GM19455 (cell line): ENCODE results near the gene CEP43.
A peak's percentile ranks its signal among the peaks of the same experiment; 100 is the strongest.

Source experiments
- ATAC-seq: cut with Tn5 transposase; IDR thresholded peaks from one replicate; pipeline ENCODE4 v1.9.1; 2021; ENCODE audit not compliant: unreplicated experiment

Gene CEP43

DNA sequence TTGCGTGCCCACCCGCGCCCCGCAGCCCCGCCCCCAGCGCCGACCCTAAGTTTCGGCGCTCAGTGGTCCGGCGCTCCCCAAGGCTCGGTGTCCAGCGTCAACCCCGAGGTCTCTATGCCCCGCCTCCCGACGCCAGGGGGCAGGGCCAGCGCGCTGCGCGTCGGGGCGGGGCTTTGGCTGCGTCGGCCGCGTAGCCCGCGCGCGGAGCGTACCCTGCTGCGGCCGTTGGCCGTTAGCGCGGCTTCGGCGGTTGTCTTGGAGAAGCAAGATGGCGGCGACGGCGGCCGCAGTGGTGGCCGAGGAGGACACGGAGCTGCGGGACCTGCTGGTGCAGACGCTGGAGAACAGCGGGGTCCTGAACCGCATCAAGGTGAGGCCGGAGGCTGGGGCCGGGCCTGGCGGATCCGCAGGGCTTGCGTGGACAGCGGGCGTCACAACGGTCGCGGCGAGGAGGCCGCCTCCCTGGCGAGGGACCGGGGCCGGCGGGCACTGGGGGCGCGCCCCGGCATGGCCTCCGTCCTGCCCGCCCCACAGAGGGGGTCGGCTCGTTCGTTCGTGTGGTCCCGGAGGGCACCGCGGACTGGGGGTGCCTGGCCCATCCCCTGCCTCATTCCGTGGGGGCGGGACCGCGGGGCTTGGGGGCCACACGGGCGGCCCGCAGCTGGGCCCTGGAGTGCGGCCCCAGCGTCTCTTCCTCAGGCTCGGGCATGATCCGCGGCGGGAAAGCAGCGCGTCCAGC lies at the start of gene CEP43:
Gene CEP43 (plus strand): TSS at position 253 of the 739 bp plus-strand sequence. CDS start 16 bp downstream, at position 269.
- peak; percentile 91 for ATAC-seq

DNA sequence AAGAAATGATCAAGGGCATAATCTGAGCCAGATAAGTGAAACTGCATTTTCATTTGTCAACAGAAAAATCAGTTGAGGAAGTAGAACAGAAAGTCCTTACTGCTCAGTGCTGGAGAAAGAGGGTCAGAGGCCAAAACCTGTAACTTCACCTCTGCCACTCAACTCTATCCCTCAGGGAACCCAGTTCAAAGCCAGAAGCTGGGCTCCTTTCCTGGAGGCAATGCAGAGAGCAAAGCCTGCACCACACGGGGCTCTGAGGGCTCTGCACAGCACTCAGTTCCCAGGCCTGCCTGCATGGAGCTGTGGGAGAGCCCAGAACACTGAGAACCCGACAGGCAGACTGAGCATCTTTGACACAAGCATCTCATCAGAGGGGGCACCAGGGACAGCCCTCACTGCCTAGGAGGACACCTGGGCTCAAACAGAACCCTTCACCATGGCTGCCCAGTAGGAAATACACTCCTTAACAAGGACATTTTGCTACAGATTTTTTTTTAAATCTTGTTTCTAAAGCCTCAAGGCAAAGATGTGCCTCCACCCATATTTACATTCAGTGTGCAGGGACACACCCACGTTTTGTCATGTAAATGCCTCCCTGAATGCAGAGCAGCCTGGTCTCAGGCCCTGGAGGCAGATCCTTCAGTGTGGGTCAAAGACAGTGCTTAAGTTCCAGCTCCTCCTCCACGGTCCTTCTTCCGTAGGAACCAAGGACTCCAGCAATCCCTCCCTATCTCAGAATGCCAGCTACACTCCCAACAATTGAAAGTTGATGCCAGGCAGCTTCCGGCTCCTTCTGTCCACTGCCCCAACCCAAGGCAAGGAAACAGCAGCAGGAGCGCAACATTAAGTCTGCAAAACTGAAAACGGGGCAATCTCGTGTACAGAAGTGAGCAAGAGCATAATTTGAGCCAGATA lies 49.4 kb upstream of the CEP43 start:
- ATAC-seq = peak; percentile 14

DNA sequence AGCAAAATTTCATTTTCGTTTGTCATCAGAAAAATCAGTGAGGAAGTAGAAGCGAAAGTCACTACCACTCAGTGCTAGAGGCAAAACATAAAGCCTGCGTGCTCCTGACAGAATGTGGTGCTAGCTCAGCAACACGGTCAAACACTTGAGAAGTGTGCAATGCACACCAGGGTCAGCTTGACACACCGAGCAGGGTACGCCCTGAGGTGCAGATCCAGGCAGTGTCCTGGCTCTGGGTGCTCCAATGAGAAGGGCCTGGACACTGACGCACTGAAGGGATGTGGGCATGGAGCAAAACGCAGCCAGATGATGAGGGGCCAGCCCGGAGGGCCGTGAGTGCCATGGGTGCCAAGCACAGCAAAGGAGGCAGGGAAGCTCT lies 48.8 kb upstream of the CEP43 start:
- ATAC-seq = peak; percentile 47

GRCh38 chr6:166950892-166951669 lies 48.1 kb upstream of the CEP43 start:
- peak; percentile 89 for ATAC-seq

GRCh38 chr6:166951670-166952060 lies 47.5 kb upstream of the CEP43 start:
- no peak for ATAC-seq

DNA sequence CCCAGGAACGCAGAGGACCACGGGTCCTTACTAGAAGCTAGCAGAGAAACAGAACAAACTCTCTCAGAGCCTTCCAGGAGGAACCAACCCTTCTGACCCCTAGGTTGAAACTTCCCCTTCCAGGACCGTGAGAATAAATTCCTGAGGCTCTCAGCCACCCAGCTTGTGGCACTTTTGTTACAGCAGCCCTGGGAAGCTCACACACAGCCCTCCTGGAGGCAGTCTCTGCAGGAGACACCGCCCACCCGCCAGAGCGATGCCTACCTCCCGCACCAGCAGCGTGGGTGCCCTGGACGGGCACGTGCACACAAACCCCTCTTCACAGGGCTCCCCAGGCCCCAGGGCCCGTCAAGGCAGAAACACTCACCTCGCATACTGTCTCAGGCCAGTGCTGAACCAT lies 47.1 kb upstream of the CEP43 start:
- ATAC-seq = no peak

DNA sequence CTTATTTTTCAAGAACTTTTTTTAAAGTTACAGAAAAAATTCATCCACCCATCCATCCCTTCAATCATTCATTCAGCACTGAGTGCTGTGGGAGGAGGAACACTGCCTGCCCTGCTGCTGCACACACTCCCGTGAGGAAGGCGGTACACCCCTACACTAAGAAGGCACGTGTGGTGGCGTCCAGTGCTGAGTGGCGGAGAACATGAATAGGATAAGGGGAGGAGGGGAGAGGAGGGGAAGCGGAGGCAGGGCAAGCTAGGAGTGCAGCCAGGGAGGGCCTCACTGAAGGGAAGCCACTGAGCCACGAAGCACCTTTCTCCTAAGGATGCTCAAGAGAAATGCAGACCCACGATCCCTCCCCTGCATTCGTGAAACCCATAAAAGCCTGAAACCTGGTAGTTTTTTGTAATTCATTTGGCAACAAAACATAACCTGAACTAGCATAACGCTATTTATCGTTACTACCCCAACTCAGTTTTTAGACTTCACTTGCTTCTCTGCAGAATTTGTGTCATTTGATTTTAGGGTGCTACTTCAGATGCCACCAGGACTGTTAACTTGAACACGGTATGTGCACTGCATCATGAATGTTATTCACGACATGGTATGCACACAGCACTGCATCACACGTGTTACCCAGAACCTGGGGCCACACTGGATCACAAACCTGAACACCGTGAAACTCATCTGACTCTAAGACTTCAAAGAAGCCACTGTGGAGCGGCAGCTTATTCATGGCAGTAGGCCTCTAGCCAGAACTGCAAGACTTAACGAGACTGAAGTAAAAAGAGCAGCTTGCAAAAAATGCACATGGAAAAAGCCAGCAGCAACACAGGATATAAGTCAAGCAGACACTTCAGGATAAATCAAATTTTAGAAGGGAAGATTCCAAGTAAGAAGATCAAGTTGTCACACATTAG lies 46.4 kb upstream of the CEP43 start:
- ATAC-seq = no peak

DNA sequence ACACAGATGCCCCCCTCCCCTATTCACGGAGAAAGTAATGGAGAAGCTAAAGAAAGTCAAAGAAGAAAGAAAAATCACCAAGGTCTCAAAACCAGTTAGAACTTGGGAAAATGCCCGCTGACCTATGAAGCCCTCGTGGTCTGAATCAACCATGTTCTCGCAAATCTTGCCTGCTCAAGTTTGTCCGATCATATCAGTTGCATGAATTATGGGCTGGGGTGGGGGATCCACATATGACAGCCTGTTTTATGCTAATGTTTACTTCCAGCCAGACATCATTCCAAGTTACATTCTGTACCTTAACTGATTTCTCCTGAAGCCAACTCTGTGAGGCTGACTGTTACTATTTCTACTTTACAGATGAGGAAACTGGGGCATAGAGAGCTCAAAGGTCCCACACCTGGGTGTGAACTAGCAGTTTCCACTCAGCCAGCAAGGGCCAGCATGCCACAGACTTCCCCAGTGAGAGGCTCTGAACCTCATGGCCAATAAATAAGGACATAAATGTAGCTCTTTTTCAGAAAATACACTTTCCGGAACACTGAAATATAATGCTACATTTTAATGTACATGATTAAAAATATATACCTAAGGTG lies 45.0 kb upstream of the CEP43 start:
- ATAC-seq = no peak

GRCh38 chr6:166955121-166955864 lies 43.9 kb upstream of the CEP43 start:
- ATAC-seq = no peak

DNA sequence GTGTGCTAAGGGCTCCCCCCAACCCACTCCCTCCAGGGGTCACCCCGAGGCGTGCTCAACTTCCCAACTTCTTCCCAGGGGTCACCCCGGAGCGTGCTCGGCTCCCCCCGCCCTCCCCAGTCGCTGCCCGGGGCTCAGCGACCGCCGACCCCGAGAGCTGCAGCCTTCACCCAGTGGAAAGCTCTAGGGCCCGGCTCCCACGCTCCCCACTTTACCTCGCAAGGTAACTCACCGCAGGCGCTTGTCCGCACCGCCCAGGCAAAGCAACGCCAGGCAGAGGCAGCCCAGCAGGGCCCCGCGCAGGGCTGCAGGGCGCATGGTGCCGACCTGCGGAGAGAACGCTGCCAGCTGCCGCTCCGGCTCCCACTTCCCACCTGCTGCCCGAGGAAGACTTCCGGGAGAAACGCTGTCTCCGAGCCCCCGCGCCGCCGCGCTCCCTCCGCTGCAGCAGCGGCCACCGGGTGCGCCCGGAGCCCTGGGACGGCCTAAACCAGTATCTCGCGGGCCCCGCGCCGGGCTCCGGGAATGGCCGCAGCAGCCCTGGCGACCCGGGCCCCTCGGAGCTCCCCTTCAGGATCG lies 43.2 kb upstream of the CEP43 start:
- peak; percentile 13 for ATAC-seq

- ATAC-seq = peak; percentile 70
Observed at GRCh38 chr6:166956444-166957086, 42.6 kb upstream of the CEP43 start, which contains the start of gene RNASET2. Gene RNASET2 (minus strand): TSS chr6:166956550. CDS start chr6:166956182, 368 bp downstream.

GRCh38 chr6:166957087-166957804 lies 42.0 kb upstream of the CEP43 start:
- ATAC-seq = peak; percentile 37

- ATAC-seq = no peak
Observed at GRCh38 chr6:166957805-166958076, 41.5 kb upstream of the CEP43 start.

- no peak for ATAC-seq
Observed at GRCh38 chr6:166958926-166959861, 40.0 kb upstream of the CEP43 start.

DNA sequence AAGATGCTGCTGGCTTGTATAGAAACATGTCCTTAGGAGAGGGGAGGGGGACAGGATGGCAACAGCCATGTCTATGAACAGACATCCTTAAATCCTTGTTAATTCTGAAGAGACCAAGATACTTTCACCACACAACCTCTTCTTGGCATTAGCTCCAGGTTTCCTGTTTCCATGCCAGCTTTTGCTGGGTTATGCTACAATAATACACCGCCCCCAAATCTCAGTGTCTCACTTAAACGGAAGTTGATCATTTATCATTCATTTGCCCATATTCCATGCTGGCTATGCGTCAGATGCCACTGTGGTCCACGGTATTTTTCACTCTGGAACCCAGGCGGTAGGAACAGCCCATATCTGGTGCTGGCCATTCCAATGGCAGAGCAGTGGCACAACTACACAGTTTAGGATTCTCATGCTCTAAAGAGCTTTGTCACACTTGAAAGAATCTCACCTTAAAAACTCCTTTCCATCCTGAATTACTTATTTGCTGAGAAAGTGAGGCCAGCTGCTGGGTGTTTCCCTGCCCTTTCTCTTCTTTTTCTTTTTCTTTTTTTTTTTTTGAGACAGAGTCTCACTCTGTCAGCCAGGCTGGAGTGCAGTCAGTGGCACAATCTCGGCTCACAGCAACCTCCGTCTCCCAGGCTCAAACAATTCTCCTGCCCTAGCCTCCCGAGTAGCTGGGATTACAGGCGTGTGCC lies 39.1 kb upstream of the CEP43 start:
- no peak for ATAC-seq

DNA sequence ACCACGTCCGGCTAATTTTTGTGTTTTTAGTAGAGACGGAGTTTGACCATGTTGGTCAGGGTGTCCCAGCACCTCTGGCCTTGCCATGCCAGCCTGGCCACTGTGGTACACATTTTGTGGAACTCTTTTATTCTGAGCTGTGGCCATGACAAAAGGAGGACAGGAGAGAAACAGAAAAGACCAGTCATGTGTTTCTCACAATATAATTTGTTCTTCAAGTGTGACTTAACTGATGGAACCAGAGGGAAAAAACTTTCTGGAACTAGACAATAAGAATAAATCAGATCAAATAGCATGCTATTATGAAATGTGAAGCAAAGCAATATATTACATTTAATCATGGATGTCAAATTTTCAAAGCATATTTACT lies 38.6 kb upstream of the CEP43 start:
- ATAC-seq = no peak
